ENCODE measurements around the gene MTUS2.
"Not testable (repeated sequence)": the region's sequence is repeated elsewhere in the genome, so short reads cannot be mapped to it uniquely, and the experiment has no call there.

The MTUS2 gene

DNA sequence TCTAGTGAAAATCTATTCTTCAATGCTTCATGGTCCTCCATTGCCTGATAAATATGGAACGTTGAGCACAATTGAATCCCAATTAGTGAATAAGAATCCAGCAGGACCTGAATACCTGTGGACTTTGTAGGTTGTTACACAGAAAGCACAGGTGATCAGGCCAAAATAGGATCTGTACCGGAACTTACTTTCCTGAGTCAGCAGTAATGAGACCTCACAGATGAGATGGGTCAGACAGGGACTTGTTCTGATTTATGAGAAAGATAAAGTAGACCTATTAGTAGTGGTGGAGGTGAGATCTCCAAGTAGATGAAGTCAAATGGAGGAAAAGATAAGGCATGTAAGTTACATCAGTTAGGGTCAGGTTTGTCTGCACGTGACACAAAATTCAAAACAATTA, 351.1 kb downstream of the MTUS2 start:
- no peak for DNase-seq

GRCh38 chr13:29174093-29174492, 354.0 kb downstream of the MTUS2 start:
- no peak for DNase-seq

GRCh38 chr13:29175250-29175873, 355.2 kb downstream of the MTUS2 start:
- no peak for DNase-seq

DNA sequence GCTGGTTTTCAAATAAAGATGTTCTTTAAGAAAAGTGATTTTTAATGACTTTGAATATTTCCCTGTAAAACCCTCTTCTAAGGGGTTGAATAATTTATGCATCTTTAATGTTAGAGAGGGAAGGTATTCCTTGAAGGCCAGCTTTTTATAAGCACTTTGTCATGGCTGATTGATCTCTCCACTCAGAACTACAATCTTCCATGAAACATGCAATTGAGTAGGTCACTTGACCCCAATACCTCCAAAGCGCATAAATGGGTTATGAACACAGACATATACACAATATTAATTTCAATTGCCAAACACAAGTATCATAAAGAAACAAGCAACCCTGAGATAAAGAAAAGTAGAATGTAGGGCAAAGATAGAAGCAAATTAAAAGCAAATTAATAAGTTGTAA, 359.9 kb downstream of the MTUS2 start:
- no peak for DNase-seq

- no peak for DNase-seq
Observed at GRCh38 chr13:29182216-29182615, 362.1 kb downstream of the MTUS2 start.

DNA sequence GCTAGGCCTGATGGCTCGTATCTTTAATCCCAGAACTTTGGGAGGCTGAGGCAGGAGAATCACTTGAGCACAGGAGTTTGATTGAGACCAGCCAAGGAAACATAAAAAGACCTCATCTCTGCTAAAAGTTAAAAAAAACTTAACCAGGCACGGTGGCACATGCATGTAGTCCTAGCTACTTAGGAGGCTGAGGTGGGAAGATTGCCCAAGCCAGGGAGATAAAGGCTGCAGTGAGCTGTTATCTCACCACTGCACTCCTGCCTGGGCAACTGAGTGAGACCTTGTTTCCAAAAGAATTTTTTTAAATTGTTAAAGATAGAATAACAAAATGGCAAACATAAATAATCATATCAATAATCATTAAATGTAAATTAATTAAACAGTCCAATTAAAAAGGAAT, 365.8 kb downstream of the MTUS2 start:
- DNase-seq = no peak

DNA sequence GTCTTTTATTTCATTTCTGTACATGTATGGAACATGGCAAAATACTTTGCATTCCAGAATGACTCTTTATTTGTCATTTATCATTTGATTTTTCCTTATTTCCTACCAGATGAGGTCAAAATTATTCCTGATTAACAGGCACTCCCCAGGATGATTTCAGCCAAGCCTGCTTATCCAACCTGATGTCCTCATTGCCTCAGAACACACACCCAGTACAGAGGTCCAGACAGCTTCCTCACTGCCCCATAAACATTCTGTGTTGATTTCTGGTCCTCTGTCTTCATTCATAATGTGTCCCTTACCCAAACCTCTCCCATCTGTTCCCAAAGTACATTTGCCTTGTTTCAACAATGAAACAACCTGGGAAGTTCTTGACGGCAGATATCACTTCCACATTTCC, 367.4 kb downstream of the MTUS2 start:
- no peak for DNase-seq

DNA sequence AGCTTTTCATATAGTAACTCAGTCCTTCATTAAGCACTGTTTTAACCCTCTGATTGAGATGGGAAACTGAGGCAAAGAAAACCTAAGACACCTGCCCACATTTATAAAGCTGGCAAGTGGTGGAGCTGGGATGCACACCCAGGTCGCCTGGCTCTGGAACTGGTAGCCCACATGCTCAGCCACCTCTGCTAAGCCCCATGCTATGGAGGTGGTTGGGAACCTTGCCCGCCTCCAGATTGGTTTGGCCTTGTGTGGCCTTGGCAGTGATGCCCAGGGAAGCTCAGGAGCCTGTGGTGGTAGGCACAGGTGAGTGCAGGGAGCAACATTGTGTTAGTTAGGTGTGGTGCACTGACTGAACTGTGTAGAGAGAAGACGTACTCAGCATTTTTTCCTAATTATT, 370.2 kb downstream of the MTUS2 start:
- DNase-seq = no peak

DNA sequence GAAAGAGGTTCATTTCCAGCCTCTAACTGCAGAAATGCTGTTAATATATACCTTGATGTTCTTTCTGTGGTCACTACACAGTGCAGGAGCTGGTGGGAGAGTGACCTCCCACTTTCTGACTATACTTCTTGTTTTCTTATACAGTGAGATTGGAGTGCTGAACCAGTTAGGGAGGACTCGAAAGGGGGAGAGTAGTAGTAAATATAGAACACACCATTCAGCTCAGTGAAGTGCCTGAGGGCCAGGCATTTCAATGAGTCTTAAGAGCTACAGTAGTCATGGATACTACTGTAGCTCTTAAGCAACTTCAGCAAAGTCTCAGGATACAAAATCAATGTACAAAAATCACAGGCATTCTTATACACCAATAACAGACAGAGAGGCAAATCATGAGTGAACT, 372.9 kb downstream of the MTUS2 start:
- DNase-seq = no peak

DNA sequence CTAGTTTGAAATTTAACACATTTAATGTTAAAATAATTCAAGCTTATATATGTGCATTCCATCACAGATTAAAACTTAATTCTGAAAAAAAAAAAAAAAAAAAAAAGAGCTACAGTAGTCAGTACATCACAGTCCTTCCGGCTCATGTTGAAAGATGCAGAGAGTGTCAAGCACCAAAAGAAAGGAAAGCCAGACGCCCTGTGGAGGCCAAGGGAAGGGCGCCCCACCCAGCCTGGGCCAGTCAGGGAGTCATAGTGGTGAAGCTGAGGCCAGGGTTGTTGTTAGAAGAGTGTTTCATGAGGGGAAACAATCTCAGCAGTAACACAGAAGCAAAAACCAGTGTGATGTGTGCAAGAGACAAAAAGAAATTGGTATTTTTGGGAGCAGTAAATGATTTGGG, 375.3 kb downstream of the MTUS2 start:
- no peak for DNase-seq

DNA sequence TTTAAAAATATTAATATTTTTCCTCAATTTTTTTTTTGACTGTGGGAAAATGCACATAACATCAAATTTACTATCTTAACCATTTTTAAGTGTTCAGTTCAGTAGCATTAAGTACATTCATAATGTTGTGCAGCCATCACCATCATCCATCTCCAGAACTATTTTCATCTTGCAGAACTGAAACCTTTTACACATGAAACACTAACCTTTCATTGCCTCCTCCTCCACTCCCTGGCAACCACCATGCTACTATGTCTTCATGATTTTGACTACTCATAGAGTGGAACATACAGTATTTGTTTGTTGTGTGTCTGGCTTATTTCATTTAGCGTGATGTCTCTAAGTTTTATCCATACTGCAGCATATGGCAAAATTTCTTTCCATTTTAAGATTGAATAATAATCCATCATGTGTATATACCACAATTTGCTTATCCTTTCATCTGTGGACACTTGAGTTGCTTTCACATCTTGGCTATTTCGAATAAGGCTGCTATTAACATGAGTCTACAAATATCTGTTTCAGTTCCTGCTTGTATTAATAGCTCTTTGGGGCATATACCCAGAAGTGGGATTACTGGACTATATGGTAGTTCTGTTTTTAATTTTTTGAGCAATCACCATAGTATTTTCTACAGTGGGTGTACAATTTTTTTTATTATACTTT, 376.4 kb downstream of the MTUS2 start:
- DNase-seq = no peak

GRCh38 chr13:29202753-29203152, 382.6 kb downstream of the MTUS2 start:
- DNase-seq = not testable (repeated sequence)

- DNase-seq = no peak
Observed at GRCh38 chr13:29204651-29205050, 384.5 kb downstream of the MTUS2 start.

DNA sequence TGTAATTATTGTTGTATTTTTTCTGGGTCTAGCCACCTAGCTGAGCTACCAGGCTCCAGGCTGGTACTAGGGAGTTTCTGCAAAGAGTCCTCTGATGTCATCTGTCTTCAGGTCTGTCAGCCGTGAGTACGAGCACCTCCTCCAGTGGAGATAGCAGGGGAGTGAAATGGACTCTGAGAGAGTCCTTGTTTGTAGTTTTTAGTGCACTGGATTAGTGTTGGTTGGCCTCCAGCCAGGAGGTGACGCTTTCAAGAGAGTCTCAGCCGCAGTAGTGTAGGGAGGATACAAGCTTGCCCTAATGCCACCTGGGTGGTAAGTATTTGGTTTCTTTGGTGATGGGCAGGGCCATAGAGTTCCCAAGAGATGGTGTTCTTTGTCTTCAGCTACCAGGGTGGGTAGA, 390.5 kb downstream of the MTUS2 start:
- DNase-seq = no peak

- DNase-seq = not testable (repeated sequence)
Observed at GRCh38 chr13:29211162-29211561, 391.0 kb downstream of the MTUS2 start.

DNA sequence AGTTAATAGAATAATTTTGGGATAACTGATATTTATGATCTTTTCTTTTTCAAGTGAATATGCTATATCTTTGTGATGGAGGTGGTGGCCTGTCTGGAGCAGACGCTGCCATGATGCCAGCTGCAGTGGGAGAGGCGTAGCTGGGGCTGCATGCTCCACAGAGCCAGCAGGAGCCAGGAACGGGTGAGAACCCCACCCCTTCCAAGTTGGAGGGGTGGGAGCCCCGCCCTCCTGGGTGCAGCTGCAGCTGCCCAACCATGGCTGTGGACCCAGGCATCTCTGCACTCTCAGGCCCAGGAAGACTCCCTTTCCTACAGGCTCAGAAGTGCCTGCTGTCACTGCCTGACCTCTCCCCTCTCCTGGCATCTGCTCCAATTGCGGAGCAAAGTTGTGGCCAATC, 402.3 kb downstream of the MTUS2 start:
- no peak for DNase-seq

DNA sequence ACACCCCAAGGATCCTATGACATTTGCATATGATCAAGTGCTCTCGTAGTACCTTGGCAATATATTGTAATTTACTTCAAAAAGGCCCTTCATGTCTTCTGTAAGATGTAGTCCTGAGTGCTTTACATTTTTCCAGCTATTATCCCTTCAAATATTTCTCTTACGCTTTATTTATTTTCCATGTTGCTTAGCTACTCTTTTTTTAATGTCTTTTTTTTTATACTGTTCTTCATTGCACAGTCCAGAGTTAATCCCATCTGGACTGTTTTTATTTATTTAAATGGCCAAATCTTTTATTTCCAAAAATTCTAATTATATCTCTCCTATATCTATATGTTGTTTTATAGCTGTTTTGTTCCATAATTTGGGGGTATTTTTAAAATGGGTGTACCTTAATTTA, 404.1 kb downstream of the MTUS2 start:
- no peak for DNase-seq

DNA sequence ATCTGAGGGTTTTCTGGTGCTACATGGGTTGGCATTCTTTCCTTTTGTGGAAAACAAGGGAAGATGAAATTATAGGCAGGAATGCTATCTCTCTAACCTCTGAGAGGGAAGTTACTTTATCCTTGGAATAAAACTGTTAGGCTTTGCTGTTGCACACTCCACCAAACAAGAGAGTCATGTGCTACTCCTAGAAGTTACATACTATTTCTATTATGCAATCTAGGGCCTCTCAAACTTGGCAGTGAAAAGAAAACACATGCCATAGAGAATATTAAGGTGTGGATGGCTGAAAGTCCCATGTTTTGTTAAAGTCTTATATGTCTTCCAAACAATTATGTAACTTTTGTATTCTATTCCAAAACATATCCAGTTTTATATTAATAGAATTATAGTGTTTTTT, 407.4 kb downstream of the MTUS2 start:
- no peak for DNase-seq

GRCh38 chr13:29230299-29230845, 410.2 kb downstream of the MTUS2 start:
- no peak for DNase-seq

DNA sequence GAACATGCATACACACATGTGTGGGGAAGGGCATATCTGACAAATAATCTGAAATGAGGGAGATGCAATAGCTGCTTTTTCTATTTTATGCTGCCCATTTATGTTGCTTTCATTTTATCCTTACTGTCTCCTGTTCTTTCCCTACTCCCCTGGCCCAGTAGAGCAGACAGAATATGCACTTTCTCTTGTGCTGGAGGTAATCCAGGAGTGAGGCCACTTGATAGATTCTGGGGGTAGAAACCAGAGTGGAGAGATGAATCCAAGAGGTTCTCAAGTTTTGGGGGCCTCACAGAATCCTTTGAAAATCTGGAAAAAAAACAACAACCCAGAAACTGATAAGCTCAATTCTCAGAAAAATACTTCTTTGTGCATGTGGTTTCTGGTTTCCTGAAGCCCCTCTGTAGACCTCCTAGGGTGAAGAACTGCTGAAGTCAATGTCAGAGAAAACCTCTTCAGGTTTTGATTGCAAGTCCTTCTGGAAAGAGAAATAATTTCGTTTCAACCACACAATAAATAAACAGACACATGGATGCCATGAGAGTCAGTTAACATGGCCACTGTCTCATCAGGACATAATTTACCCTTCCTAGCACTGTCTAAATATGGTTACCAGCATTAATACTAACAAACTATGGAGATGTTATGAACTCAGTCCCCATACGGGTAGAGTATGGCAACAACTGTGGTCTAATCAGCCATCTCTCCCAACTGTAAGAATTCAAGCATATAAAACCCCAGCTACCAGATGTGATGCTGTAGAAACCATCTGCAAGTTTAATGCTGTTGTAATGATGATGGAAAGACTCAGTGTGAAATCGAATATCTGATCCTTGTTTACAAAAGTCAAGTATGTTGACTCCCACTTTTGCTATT, 419.8 kb downstream of the MTUS2 start:
- no peak for DNase-seq

GRCh38 chr13:29254626-29255370, 434.7 kb downstream of the MTUS2 start:
- no peak for DNase-seq

GRCh38 chr13:29255567-29255966, 435.4 kb downstream of the MTUS2 start:
- no peak for DNase-seq

DNA sequence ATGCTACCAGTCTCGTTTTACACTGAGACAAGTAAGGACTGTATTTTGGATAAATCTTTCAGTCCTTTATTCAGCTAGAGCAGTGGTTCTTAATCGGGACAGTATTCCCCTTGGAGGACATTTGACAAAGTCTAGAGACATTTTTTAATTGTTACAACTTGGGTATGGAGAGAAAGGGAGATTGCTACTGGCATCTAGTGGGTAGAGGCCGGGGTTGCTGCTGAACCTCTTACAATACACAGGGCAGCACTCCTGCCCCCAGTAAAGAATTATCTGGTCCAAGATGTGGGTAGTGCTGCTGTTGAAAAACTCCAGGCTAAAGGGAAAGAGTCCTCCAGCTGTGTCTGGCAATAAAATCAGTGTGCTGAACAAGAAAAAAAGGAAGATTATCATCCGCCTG, 440.5 kb downstream of the MTUS2 start:
- DNase-seq = no peak
